Stimulated activated CD8-positive, alpha-beta memory T cell treated with anti-CD3 and anti-CD28 coated beads, Interleukin-15, amount 100 ng/mL, for 4 hours (primary cell): ENCODE results near the gene NCOA7.

ENCODE experiments used
- DNase-seq, 2 donors: peaks; one replicate each; pipeline ENCODE4 v3.0.0-alpha.2; 2020; ENCODE audit warnings: low read depth in 2 of 2

The NCOA7 gene

DNA sequence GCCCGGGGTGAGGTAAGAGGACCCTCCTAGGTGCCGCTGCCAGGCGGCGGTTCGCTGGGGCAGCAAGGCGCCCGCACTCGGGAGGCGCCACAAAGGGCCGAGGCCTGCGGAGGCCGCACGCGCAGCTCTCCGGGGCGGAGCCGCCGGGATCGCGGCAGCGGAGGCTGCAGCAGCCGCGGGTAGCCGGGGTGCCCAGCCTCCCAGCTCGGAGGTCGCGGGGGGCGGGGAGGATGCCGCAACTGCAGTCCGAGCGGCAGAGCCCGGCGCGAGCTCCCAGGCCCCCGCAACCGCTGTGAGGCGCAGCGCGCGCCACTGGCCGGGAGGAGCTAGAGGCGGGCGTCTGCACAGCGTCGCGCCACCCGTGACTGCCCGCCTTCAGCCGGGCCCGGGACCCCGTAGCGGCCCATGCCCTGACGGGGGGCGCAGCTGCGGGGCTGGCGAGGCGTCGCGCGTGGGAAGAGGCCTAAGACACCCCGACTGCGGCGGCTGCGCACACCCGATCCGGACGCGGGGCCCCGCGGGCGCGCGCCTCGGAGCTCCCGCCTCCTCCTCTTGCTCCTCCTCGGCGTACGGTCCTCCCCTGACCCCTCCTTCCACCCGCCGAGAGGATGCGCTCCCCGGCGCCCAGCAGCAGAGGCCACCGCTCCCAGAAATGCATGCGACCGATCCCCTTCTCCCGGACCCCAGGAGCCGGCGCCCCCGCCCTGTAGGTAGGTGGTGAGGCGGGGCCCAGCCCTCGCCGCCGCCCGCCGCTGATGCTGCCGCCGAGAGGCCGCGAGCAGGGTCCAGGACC, at the start of gene NCOA7:
Gene NCOA7, plus strand, starts transcription at position 603 of the 793 bp plus-strand sequence. CDS start 24,395 bp downstream, outside the sequence.
- peak; percentile 50 to 60 for DNase-seq

- DNase-seq = no peak
Measured at GRCh38 chr6:125741336-125741735, 49.4 kb upstream of the NCOA7 start.

GRCh38 chr6:125742024-125742423, 48.7 kb upstream of the NCOA7 start:
- no peak for DNase-seq

- DNase-seq = no peak
Measured at GRCh38 chr6:125742464-125743120, 48.2 kb upstream of the NCOA7 start.

DNA sequence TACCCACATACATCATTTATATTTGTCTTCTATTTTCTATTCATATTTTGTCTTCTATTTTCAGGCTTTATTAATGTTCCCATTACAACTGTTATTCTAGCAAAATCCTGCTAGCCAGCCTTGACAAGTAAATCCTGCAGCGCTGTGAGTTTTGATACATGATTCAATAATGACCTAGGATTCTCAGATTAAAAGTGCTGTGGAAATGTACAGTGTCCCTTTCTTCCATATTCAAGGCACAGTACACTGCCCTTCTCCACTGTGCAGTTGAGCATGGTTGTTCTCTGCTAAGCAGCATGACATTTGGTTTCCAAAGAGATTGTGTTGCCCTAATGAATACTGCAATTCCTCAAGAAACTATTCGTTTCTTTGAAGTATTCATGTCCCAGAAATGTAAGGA, 47.2 kb upstream of the NCOA7 start:
- DNase-seq = no peak

- no peak for DNase-seq
Measured at GRCh38 chr6:125745281-125746018, 45.3 kb upstream of the NCOA7 start.

DNA sequence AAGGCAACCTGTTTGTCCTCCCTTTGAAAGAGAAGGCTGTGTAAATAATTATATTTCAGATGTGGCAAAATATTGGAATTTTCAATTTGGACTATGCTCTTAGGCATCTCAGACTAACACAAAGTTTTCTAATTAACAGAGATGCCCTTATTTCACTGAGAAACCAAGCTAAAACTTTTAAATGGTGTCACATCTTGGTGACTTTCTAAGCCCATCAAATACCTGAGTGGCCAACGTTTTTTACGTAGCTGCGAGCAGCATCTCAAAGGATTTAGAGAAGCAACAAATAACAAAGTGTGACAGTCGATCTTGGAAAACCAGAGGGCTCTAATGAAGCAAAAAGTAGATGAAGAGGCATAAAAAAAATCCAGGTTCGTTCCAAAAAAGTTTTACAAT, 44.7 kb upstream of the NCOA7 start:
- no peak for DNase-seq

- DNase-seq = peak; percentile 45 to 53
Measured at GRCh38 chr6:125746731-125747588, 43.8 kb upstream of the NCOA7 start.

GRCh38 chr6:125747589-125748405, 43.0 kb upstream of the NCOA7 start:
- no peak for DNase-seq

DNA sequence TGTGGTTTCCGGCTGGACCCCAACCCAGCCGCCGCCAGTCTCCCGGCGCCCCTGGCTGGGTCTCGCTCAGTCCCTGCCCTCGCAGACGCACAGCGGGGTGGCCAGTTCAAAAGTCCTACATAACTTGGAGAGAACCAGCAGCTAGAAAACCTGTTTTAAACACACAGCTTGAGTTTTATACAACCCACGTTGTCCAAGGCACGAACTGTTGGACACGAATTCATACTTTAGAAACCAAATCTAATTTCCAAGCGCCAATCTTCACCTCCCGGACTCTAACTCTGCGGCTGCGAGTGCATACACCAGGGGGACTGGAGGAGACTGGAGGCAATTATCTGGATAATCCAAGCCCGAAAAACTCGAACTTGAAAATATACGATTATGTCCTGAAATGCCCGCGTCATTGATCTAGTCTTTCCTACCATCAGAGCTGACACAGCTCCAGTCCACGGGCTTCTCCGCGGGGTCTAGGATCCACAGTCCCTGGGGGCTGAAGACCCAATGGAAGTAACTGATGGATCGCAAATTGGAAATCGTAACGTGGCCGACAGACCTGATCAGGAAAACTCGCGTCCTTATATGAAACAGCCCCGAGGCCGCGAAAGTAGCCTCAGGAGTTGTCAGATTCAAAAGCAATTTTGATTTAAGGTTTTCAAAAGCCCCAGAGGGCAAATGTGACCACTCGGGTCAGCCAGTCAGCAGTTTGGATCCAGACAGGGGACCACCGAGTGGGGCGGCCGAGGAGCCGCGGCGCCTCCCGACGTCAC, 42.2 kb upstream of the NCOA7 start:
- DNase-seq = no peak

DNA sequence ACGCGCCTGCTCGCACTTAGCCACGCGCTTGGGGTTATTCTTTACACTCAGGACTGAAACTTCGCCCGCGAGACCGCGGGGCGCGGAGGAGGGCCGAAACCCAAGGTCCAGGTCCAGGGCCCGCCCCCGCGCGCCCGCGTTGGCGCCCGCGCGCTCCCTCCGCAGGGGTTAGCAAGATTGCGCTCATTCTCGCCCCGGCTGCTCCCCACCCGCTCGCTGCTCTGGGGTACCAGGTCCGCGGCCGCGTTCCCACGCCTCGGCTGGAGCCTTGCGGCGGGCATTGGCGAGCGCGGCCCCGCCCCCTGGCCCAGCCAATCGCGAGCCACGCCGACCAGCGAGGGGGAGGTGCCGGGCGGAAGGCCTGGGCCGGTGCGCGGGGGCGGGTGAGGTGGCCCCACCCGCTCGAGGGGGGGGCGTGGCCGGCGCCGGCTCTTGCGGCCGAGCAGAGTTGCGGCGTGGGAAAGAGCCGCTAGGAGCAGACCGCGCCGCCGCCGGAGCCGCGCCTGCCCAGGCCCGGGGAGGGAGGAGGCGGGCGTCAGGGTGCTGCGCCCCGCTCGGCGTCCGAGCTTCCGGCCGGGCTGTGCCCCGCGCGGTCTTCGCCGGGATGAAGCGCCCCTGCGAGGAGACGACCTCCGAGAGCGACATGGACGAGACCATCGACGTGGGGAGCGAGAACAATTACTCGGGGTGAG, 41.4 kb upstream of the NCOA7 start, which contains the start of gene HEY2:
Gene HEY2, plus strand, starts transcription at position 460 of the 692 bp plus-strand sequence. Its CDS starts 145 bp downstream, at position 605.
- peak; percentile 62 to 77 for DNase-seq

GRCh38 chr6:125749865-125750691, 40.7 kb upstream of the NCOA7 start:
- DNase-seq = no peak

DNA sequence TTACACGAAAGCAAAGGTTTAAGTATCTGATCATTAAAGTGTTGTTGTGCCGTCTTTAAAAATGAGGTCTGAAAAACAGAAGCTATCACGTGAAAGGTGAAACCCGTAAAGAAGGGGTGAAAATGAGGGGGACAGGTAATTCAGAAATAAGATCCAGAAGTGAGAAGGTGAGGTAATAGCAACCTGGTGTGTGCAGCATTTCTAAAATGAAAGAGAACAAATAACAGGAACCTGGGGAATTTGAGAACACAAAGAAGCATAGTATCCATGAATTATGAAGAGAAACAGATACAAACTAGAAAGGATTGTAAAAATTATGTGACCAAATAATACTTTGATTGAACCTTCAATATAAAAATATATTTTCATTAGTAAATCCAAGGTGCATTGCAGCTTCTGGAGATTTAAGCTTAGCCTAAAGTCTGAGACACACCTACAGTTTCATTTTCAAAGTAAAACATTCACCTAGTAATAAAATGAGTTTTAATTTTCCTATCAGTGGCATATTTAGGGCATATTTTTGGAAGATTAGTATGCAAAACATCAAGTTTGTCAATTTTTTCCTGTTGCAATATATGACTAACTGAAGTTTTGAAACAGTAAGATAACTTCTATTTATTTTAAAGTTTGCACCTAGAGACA, 39.9 kb upstream of the NCOA7 start:
- DNase-seq = no peak

- no peak for DNase-seq
Measured at GRCh38 chr6:125751334-125751916, 39.3 kb upstream of the NCOA7 start.

DNA sequence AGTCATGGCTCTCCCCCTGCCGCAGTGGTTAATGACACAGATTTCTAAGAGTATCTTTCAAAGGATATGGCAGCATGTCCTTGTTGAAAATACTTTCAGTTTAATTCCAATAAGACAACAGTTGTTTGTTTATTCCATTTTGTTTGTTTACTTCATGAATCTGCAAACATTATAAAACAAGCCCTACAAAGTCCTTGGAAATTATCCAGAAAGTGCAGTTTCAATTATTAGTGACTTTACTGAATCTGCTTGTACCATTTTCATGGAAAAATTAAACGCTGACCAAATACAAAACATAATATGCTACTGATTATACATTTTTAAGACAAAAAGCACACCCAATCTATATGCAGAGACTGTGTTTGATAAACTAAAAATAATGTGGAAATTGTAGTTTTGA, 38.0 kb upstream of the NCOA7 start:
- no peak for DNase-seq

DNA sequence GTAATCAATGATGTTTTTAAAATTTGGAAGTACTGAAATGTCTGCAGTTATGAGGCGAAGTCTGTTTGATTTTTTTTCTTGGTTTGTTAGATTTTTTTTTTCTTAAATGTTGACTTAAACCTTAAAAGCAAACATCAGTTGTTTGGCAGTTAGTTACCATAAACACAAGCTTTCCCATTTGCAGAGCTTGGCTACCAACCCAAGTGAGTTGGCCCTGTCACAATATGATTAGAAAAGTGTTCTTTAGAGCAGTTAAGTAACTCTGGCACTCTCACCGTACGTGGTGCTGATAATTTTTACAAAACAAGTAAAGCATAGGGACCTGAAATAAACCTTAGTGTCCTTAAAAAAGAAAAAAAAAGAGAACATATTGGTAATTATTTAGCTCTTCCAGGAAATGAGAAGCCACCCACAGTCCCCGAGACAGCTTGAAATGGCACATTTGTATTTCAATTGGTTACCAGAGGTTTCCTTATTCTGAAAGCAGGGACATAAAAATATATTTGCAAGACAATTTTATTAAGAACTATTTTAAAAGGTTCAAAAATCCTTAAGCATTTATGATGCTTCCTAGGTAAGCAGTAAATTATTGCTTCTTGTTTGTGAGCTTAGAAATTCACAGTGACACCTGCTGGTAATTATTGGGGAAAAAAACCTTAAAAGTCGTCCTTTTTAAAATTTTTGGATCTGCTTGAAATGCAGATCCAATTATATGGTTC, 37.4 kb upstream of the NCOA7 start:
- no peak for DNase-seq

GRCh38 chr6:125753937-125754259, 36.9 kb upstream of the NCOA7 start:
- no peak for DNase-seq
